ENCODE measurements around the gene PTPRU. TPM values are rescaled to one million over a fixed set of nuclear protein-coding genes. Genes with fewer than 3 reads are reported as not detected.

Gene PTPRU
- total RNA-seq, 3 donors from 2014 or later = 1.8 to 14.3 (median 2.2) TPM

GRCh38 chr1:29346576-29346975 is 110.3 kb downstream of the PTPRU start:
- TF ChIP-seq CTCF (IDR thresholded peaks at IDR 0.05) = no peak
- ATAC-seq (no peak), DNase-seq (no peak)
- H3K4me3 ChIP-seq = no peak overlapping the region
- no peaks in the 10 kb centered on the region for H3K4me1 ChIP-seq (ENCODE audit: low read depth)
- no peaks in the 10 kb centered on the region for H3K36me3 ChIP-seq (ENCODE audit: low read depth)
- intact Hi-C loops (cut with DNase I, micrococcal nuclease) = no loop called here
- no peaks in the 10 kb centered on the region for H3K9me3 ChIP-seq

- Histone ChIP-seq H3K4me3 (no peak overlapping the region), H3K36me3 (ENCODE audit: low read depth) (no peaks in the 10 kb centered on the region), H3K4me1 (ENCODE audit: low read depth) (no peaks in the 10 kb centered on the region), H3K9me3 (no peaks in the 10 kb centered on the region)
- intact Hi-C loops (cut with DNase I, micrococcal nuclease) = no loop called here
- ATAC-seq = no peak
- DNase-seq = no peak
- no peak for TF ChIP-seq CTCF (IDR thresholded peaks at IDR 0.05)
Observed at GRCh38 chr1:29349871-29350491, 113.7 kb downstream of the PTPRU start.

GRCh38 chr1:29352719-29353420 is 116.5 kb downstream of the PTPRU start:
- ATAC-seq = no peak
- no peak for TF ChIP-seq CTCF (IDR thresholded peaks at IDR 0.05)
- H3K9me3 ChIP-seq = no peaks in the 10 kb centered on the region
- H3K36me3 ChIP-seq (ENCODE audit: low read depth) = no peaks in the 10 kb centered on the region
- H3K4me1 ChIP-seq (ENCODE audit: low read depth) = no peaks in the 10 kb centered on the region
- H3K4me3 ChIP-seq = no peak overlapping the region
- DNase-seq = no peak
- intact Hi-C loops (cut with DNase I, micrococcal nuclease) = no loop called here

DNA sequence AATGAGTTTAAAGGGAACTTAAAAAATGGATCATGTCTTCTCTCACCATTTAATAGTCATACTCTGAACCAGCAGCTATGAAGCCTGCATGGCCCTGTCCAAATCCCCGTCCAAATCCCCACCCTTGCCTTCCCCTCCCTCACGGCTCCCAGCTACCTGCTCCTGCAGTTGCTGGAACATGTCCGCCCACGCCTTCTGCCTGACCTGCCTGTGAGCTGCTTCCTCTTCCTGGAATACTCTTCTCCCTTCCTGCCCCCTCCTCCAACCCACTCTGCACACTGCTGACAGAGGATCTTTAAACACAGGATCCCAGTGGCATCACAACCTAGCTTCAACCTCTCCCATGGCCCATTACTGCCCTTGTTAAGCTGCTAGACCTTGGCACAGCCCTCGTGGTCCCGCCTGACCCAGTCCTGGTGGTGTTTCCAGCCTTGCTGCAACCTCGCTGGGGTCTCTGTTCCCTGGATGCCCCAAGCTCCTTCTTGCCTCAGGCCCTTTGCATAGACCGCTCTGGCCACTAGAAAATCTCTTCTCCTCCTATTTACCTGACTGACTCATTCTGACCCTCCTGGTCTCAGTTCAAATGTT is 118.3 kb downstream of the PTPRU start:
- Histone ChIP-seq H3K36me3 (ENCODE audit: low read depth) (no peaks in the 10 kb centered on the region), H3K4me1 (ENCODE audit: low read depth) (no peaks in the 10 kb centered on the region), H3K4me3 (no peak overlapping the region), H3K9me3 (no peaks in the 10 kb centered on the region)
- intact Hi-C loops (cut with DNase I, micrococcal nuclease) = no loop called here
- no peak for ATAC-seq
- DNase-seq = no peak
- TF ChIP-seq CTCF (IDR thresholded peaks at IDR 0.05) = no peak

- Histone ChIP-seq H3K4me1 (ENCODE audit: low read depth) (no peaks in the 10 kb centered on the region), H3K36me3 (ENCODE audit: low read depth) (no peaks in the 10 kb centered on the region), H3K9me3 (no peaks in the 10 kb centered on the region), H3K4me3 (no peak overlapping the region)
- ATAC-seq (no peak), DNase-seq (no peak)
- intact Hi-C loops (cut with DNase I, micrococcal nuclease) = no loop called here
- no peak for TF ChIP-seq CTCF (IDR thresholded peaks at IDR 0.05)
Observed at GRCh38 chr1:29355375-29355774, 119.1 kb downstream of the PTPRU start.

Measured in mucosa of descending colon (tissue), 3 donors.